Naive thymus-derived CD4-positive, alpha-beta T cell (primary cell): Measurements from ENCODE around the gene MYT1. TPM values are rescaled to one million over a fixed set of nuclear protein-coding genes. Genes with fewer than 3 reads are reported as not detected.

ENCODE experiments used
- ATAC-seq: fragments of 150-1000 bp; cut with Tn5 transposase; 2 replicates; pipeline ENCODE4 v1.10.0; 2021; ENCODE audit warnings: mild to moderate bottlenecking, moderate library complexity
- CTCF ChIA-PET: fragments of 350-600 bp; sonication (Branson Sonifier 250); formaldehyde crosslinking; loops from one replicate; lab custom pipeline; 2021; ENCODE audit warnings: antibody characterized with exemption; lab: Charles Lee
- POLR2A ChIA-PET: fragments of 350-600 bp; sonication (Branson Sonifier 250); formaldehyde crosslinking; loops from one replicate; lab custom pipeline; 2021; ENCODE audit warnings: antibody characterized with exemption, inconsistent platforms; lab: Charles Lee
- DNase-seq, 9 donors: peaks; one replicate each; pipeline versions ENCODE4 v3.0.0 to v3.0.0-alpha.2; 2020 to 2022; ENCODE audit warnings: mixed read lengths in 1 of 9
- H3K27ac ChIP-seq: one replicate; pipeline ENCODE4 v1.7.0; 2013; ENCODE audit warnings: mild to moderate bottlenecking, low read depth, low read length, moderate library complexity
- H3K27me3 ChIP-seq, 2 donors: one replicate each; pipeline ENCODE4 v1.7.0; 2013; ENCODE audit warnings: low read length in 2 of 2, mild to moderate bottlenecking in 2 of 2, moderate library complexity in 2 of 2; ENCODE audit not compliant: control insufficient read depth in 2 of 2, insufficient read depth in 2 of 2
- H3K36me3 ChIP-seq, 3 experiments: 1 replicate in 2 of 3; 2 replicates in 1 of 3; pipeline ENCODE4 v1.7.0; 2013; ENCODE audit warnings: low read length in 3 of 3, mild to moderate bottlenecking in 3 of 3, moderate library complexity in 1 of 3; ENCODE audit not compliant: insufficient read depth in 3 of 3, control insufficient read depth in 2 of 3
- H3K4me1 ChIP-seq, 2 donors: one replicate each; pipeline ENCODE4 v1.7.0; 2013; ENCODE audit warnings: low read length in 2 of 2, mild to moderate bottlenecking in 2 of 2, moderate library complexity in 1 of 2; ENCODE audit not compliant: control insufficient read depth in 2 of 2, insufficient read depth in 2 of 2
- H3K4me3 ChIP-seq: 2 replicates; pipeline ENCODE4 v1.7.0; 2013; ENCODE audit warnings: mild to moderate bottlenecking, low read length
- H3K9me3 ChIP-seq, 3 experiments: 1 replicate in 2 of 3; 2 replicates in 1 of 3; pipeline ENCODE4 v1.7.0; 2013; ENCODE audit warnings: low read length in 3 of 3; ENCODE audit not compliant: control insufficient read depth in 2 of 3
- H3K27ac Mint-ChIP-seq, 9 donors: one replicate each; pipeline ENCODE4 v1.8.0; 2020 to 2022; ENCODE audit warnings: mixed read lengths in 9 of 9, mild to moderate bottlenecking in 8 of 9, moderate library complexity in 5 of 9, inconsistent platforms in 2 of 9
- H3K27me3 Mint-ChIP-seq, 5 donors: one replicate each; pipeline ENCODE4 v1.8.0; 2021 to 2022; ENCODE audit warnings: mixed read lengths in 5 of 5, mild to moderate bottlenecking in 1 of 5
- H3K36me3 Mint-ChIP-seq, 5 donors: one replicate each; pipeline ENCODE4 v1.8.0; 2020 to 2022; ENCODE audit warnings: mixed read lengths in 5 of 5, mild to moderate bottlenecking in 3 of 5, inconsistent platforms in 1 of 5
- H3K4me1 Mint-ChIP-seq, 7 donors: one replicate each; pipeline ENCODE4 v1.8.0; 2020 to 2022; ENCODE audit warnings: mixed read lengths in 7 of 7, mild to moderate bottlenecking in 3 of 7, inconsistent platforms in 1 of 7
- H3K4me3 Mint-ChIP-seq, 10 donors: one replicate each; pipeline ENCODE4 v1.8.0; 2020 to 2022; ENCODE audit warnings: mild to moderate bottlenecking in 10 of 10, mixed read lengths in 10 of 10, moderate library complexity in 6 of 10, inconsistent platforms in 2 of 10
- H3K9me3 Mint-ChIP-seq, 11 donors: one replicate each; pipeline ENCODE4 v1.8.0; 2020 to 2022; ENCODE audit warnings: mixed read lengths in 11 of 11, mild to moderate bottlenecking in 4 of 11, inconsistent platforms in 1 of 11, moderate library complexity in 1 of 11
- intact Hi-C, 2 donors: fragments of 100-400 bp; cut with micrococcal nuclease; formaldehyde crosslinking; loops; one replicate each; pipeline ENCODE4 v1.15.1; 2023
- polyA plus RNA-seq, 2 donors: library from polyadenylated mRNA; unstranded; fragments of 300-500 nt; fragmentation: Illumina TruSeq; gene quantifications; one replicate each; pipeline ENCODE4 v1.2.3, GENCODE V29; 2021
- total RNA-seq, 6 experiments: library from RNA in 5 of 6; stranded (reverse) in 5 of 6; gene quantifications; 1 replicate in 5 of 6; 2 replicates in 1 of 6; pipeline ENCODE4 v1.2.3 and lab custom pipeline; 2021 to 2026

Gene MYT1
- total and polyA plus RNA-seq, 7 experiments from 2014 or later, result not detected

DNA sequence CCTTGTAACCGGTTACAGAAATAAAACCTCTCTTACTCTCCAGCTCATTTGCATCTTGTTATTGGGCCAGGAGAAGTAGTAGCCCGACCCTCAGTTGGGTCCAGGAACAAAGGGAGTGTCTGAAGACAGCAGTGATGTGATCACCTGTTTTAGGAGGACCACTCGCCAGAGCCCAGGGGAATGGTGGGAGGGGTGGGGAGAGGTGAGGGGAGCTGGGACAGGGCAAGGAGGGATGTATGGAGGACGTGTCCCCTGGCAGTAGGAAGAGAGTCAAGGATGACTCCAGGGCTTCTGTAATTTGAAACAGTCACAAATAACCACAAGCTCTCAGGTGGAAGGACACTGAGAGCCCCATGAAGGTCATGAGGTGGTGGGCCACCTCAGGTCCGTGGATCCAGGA lies 89.9 kb downstream of the MYT1 start:
- peaks cover 30 to 34% of the 10 kb centered on the region in 2 donors for H3K4me1 ChIP-seq
- no peak overlapping the region for H3K4me3 ChIP-seq
- no peaks in the 10 kb centered on the region for H3K36me3 ChIP-seq
- no peaks in the 10 kb centered on the region for H3K9me3 ChIP-seq
- H3K27ac ChIP-seq, result no peak overlapping the region
- H3K27me3 Mint-ChIP-seq, result peaks cover 0 to 34% (median 6%) of the 10 kb centered on the region in 5 donors
- H3K4me1 Mint-ChIP-seq, result peaks cover 36 to 41% (median 39%) of the 10 kb centered on the region in 7 donors
- intact Hi-C loops, result no loop called here
- CTCF ChIA-PET, result no interaction called here
- ATAC-seq (no peak), DNase-seq (no peak)
- H3K36me3 Mint-ChIP-seq, result peaks cover 0 to 9% (median 6%) of the 10 kb centered on the region in 5 donors
- H3K27me3 ChIP-seq, result no peaks in the 10 kb centered on the region
- peak overlapping the region in 5 of 9 donors; percentile 53 to 98 (median 74) for H3K27ac Mint-ChIP-seq
- H3K9me3 Mint-ChIP-seq, result peaks cover 0 to 6% (median 0%) of the 10 kb centered on the region in 11 donors
- POLR2A ChIA-PET, result no interaction called here
- H3K4me3 Mint-ChIP-seq, result peak overlapping the region; percentile 64 to 94 (median 85)

DNA sequence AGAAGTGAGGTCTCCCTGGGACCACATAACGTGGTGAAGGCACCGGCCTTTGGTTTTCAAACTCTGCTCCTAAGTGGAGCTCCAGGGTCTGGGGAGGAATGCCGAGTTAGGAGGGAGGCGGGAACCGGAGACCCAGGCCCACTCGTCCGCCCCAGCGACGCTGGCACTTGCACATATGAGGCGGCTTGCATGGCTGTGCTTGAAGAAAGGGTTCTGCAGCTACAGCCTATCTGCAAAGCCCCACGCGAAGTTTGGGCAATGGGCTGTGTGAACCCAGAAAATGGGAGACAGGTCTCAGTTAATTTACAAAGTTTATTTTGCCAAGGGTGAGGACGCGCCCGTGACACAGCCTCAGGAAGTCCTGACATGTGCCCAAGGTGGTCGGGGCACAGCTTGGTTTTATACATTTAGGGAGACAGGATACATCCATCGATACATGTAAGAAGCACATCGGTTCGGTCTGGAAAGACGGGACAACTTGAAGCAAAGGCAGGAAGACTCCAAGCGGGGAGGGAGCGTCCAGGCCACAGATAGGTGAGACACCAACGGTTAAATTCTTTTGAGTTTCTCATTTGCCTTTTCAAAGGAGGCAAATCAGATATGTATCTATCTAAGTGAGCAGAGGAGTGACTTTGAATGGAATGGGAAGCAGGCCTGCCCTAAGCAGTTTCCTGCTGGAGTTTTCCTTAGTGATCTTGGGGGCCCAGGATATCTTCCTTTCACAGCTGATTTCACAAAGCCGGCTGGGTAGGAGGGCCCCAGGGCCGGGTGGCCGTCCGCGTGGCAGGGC lies 90.5 kb downstream of the MYT1 start:
- peak overlapping the region; percentile 64 to 98 (median 83) for H3K27ac Mint-ChIP-seq
- peaks cover 38 to 46% (median 44%) of the 10 kb centered on the region in 7 donors for H3K4me1 Mint-ChIP-seq
- Histone ChIP-seq H3K27me3 (no peaks in the 10 kb centered on the region), H3K4me1 (peaks cover 30 to 40% of the 10 kb centered on the region in 2 donors), H3K36me3 (no peaks in the 10 kb centered on the region), H3K9me3 (no peaks in the 10 kb centered on the region), H3K4me3 (peak overlapping the region; percentile 59), H3K27ac (peak overlapping the region; percentile 92)
- H3K9me3 Mint-ChIP-seq, result peaks cover 0 to 6% (median 0%) of the 10 kb centered on the region in 11 donors
- peak in 1 of 9 donors; percentile 6 for DNase-seq
- H3K36me3 Mint-ChIP-seq, result peaks cover 0 to 9% (median 6%) of the 10 kb centered on the region in 5 donors
- POLR2A ChIA-PET, result interaction anchor here (1.0 to 2.2 kb wide), 6 partner anchors 7 to 1040 kb away, joined by 3 to 11 read pairs (median 4); no protein-coding TSS in a partner anchor
- intact Hi-C loops, result loop anchor here in 1 of 2 donors (5.0 kb wide), 1 partner anchor 172 kb away; the partner anchor contains the start of genes LKAAEAR1 and OPRL1
- CTCF ChIA-PET, result no interaction called here
- H3K27me3 Mint-ChIP-seq, result peaks cover 0 to 28% (median 6%) of the 10 kb centered on the region in 5 donors
- H3K4me3 Mint-ChIP-seq, result peak overlapping the region; percentile 64 to 94 (median 85)
- no peak for ATAC-seq

DNA sequence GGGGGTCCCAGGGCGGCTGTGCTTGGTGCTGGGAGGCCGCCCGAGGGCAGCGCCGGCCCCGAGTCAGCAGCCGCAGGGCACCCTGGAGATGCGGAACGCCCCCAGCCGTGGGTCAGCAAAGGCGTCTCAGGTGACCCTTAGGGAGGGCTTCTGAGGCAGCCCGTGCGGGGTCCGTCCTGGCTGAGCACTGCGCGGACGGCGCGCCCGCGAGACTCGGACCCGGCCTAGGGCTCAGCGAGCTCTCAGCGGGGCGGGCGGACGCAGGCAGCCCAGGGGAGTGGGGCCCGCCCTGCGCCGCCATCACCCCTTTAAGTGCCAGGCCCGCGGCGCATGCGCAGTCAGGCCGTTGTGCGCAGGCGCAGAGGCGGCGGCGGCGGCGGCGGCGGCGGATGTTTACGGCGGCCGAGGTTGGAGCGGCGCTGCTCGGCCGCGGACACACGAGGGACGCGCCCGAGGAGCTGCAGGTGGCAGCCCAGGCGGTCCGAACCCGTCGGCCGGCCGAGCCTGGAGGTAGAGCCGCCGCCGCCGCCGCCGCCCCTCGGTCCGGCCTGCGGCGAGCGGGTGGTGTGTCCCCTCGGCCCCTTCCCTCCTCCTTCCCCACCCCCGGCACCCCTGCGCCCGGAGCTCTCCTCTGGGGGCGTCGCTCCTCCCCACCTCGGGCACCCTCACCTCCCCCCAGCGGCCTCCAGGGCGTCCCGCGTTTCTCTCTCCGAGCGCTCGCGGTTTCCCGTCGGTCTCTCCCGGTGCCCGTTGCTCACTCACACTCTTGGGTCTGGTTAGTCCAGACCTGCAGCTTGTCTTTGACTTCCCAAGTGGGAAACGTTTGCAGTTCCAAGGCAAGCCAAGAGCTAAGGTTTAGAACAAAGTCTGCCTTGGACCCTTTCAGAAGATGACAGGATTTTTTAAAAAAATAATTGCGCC lies 91.4 kb downstream of the MYT1 start, which contains the start of gene PCMTD2:
Gene PCMTD2, plus strand, starts transcription at position 388 of the 921 bp plus-strand sequence. CDS start 4,218 bp downstream, outside the sequence.
- peak; percentile 92 for ATAC-seq
- H3K4me1 ChIP-seq, result peaks cover 30 to 49% of the 10 kb centered on the region in 2 donors
- H3K27me3 ChIP-seq, result no peaks in the 10 kb centered on the region
- Mint-ChIP-seq H3K27ac (peak within 1 kb of the TSS; percentile 87 to 100 (median 97)), H3K27me3 (peaks cover 0 to 21% (median 6%) of the 10 kb centered on the region in 5 donors), H3K4me3 (peak within 1 kb of the TSS; percentile 84 to 100 (median 94)), H3K36me3 (peaks cover 0 to 11% (median 9%) of the 10 kb centered on the region in 5 donors), H3K9me3 (peaks cover 0 to 6% (median 0%) of the 10 kb centered on the region in 11 donors), H3K4me1 (peaks cover 46 to 55% (median 53%) of the 10 kb centered on the region in 7 donors)
- H3K36me3 ChIP-seq, result no peaks in the 10 kb centered on the region
- DNase-seq, result peak; percentile 78 to 97 (median 88)
- H3K9me3 ChIP-seq, result no peaks in the 10 kb centered on the region
- H3K27ac ChIP-seq, result peak within 1 kb of the TSS; percentile 92
- POLR2A ChIA-PET, result interaction anchor here (1.0 to 2.2 kb wide), 9 partner anchors 8 to 1040 kb away, joined by 3 to 11 read pairs (median 4); partner anchors contain the start of gene RGS19
- CTCF ChIA-PET, result interaction anchor here (0.9 kb wide), 1 partner anchor 16 kb away, joined by 3 read pairs; no protein-coding TSS in a partner anchor
- intact Hi-C loops, result loop anchor here in 1 of 2 donors (5.0 kb wide), 1 partner anchor 173 kb away; the partner anchor contains the start of genes LKAAEAR1 and OPRL1
- H3K4me3 ChIP-seq, result peak within 1 kb of the TSS; percentile 71

DNA sequence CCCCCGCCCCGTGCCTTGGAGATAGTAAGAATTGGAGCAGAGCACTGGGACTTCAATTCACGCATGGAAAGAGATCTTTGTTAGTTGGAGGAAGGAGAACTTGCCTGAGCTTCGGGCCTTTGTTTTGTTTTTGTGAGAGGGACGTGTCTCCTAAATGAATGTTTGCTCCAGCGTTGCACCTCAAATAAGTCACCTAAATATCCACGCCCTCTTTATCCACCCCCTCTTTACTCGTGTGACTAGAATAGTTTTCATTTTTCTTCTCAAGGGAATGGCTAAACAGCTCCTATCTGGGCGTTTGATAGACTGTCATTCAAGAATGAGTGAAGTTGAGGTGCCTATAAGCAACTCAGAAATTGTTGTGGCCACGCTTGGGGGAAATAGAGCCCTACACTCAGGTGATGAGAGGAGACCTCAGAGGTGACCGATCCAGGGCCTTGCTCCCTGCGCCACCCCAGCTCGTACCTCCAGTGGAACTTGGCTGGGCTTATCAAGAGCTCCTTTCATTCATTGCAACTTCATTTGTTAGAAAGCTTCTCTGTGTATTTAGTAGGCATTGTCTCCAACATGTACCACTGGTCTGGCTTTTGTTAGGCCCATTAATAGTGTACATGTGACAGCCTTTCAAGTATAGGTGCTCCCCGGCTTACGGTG lies 92.2 kb downstream of the MYT1 start:
- no peak for ATAC-seq
- CTCF ChIA-PET, result interaction anchor here (0.8 to 0.9 kb wide), 2 partner anchors 17 to 30 kb away, joined by 3 read pairs; no protein-coding TSS in a partner anchor
- Histone ChIP-seq H3K4me1 (peaks cover 30 to 57% of the 10 kb centered on the region in 2 donors), H3K27ac (peak overlapping the region; percentile 92), H3K4me3 (peak overlapping the region; percentile 71), H3K36me3 (no peaks in the 10 kb centered on the region), H3K27me3 (no peaks in the 10 kb centered on the region), H3K9me3 (no peaks in the 10 kb centered on the region)
- Mint-ChIP-seq H3K4me3 (peak overlapping the region; percentile 84 to 100 (median 94)), H3K36me3 (peaks cover 0 to 18% (median 10%) of the 10 kb centered on the region in 5 donors), H3K4me1 (peaks cover 54 to 63% (median 60%) of the 10 kb centered on the region in 7 donors), H3K27me3 (peaks cover 0 to 15% (median 6%) of the 10 kb centered on the region in 5 donors), H3K27ac (peak overlapping the region; percentile 87 to 100 (median 97)), H3K9me3 (peaks cover 0 to 6% (median 0%) of the 10 kb centered on the region in 11 donors)
- DNase-seq, result peak in 4 of 9 donors; percentile 0 to 30 (median 16)
- intact Hi-C loops, result loop anchor here in 1 of 2 donors (5.0 kb wide), 1 partner anchor 174 kb away; the partner anchor contains the start of genes LKAAEAR1 and OPRL1
- POLR2A ChIA-PET, result interaction anchor here (1.0 to 2.2 kb wide), 9 partner anchors 9 to 1041 kb away, joined by 3 to 11 read pairs (median 4); partner anchors contain the start of gene RGS19

DNA sequence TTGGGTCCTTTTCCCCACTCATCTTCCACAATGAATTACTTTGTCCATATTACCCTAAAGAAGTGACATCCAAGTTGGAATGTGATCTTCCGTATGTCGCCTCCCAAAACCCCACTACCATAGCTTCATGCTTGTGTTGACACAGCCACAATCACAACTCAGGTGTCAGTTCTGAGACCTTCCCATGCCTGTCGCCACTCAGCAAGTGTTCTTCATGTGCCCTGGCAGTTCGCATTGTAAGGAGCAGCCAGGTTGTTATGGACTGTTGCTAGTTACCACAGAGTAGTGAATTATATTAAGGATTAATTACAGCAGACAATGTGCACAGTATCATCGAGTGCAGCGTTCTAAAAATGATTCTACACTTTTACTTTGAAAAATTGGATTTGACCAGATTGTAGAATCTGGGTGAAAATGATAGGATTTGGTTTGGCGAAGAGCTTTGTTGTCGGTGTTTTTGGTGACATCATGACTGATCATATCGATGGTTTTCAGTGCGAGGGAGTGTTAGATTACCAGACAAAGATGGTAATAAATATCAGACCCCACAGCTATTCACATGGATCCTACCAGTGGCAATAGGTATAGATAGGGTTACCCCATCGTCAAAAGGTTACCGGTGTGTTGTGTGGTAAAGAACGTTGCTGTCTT lies 93.0 kb downstream of the MYT1 start:
- H3K27me3 ChIP-seq, result no peaks in the 10 kb centered on the region
- peak overlapping the region; percentile 92 for H3K27ac ChIP-seq
- H3K4me3 Mint-ChIP-seq, result peak overlapping the region; percentile 84 to 100 (median 94)
- DNase-seq, result no peak
- peaks cover 0 to 11% (median 6%) of the 10 kb centered on the region in 5 donors for H3K27me3 Mint-ChIP-seq
- ATAC-seq, result no peak
- H3K4me1 Mint-ChIP-seq, result peaks cover 57 to 71% (median 67%) of the 10 kb centered on the region in 7 donors
- H3K36me3 ChIP-seq, result peaks cover 0 to 3% (median 0%) of the 10 kb centered on the region in 3 experiments
- peak overlapping the region; percentile 71 for H3K4me3 ChIP-seq
- H3K9me3 ChIP-seq, result no peaks in the 10 kb centered on the region
- POLR2A ChIA-PET, result interaction anchor here (0.7 to 1.2 kb wide), 3 partner anchors 8 to 100 kb away, joined by 3 read pairs; no protein-coding TSS in a partner anchor
- peaks cover 0 to 6% (median 0%) of the 10 kb centered on the region in 11 donors for H3K9me3 Mint-ChIP-seq
- peaks cover 30 to 65% of the 10 kb centered on the region in 2 donors for H3K4me1 ChIP-seq
- intact Hi-C loops, result loop anchor here in 1 of 2 donors (5.0 kb wide), 1 partner anchor 175 kb away; the partner anchor contains the start of genes LKAAEAR1 and OPRL1
- H3K36me3 Mint-ChIP-seq, result peaks cover 0 to 19% (median 10%) of the 10 kb centered on the region in 5 donors
- peak overlapping the region; percentile 87 to 100 (median 97) for H3K27ac Mint-ChIP-seq
- CTCF ChIA-PET, result interaction anchor here (0.8 to 1.0 kb wide), 2 partner anchors 11 to 29 kb away, joined by 3 read pairs; no protein-coding TSS in a partner anchor
